CD14-positive monocyte (primary cell): ENCODE measurements around the gene NUP43. TPM values are rescaled to one million over a fixed set of nuclear protein-coding genes. Genes with fewer than 3 reads are reported as not detected.

ENCODE experiments used
- DNase-seq, 3 donors: peaks; one replicate each; pipeline ENCODE4 v3.0.0-alpha.2; 2011 to 2022
- H2AFZ ChIP-seq: 2 replicates; pipeline ENCODE4 v1.6.0; 2012; ENCODE audit warnings: mild to moderate bottlenecking, low read depth, low read length, inconsistent platforms; ENCODE audit not compliant: insufficient read depth, poor library complexity, severe bottlenecking
- H3K27ac ChIP-seq, 2 donors: 1 replicate in 1 of 2; 2 replicates in 1 of 2; pipeline ENCODE4 v1.5.1; 2012 to 2013; ENCODE audit warnings: low read length in 2 of 2, control low read depth in 1 of 2, inconsistent platforms in 1 of 2, low read depth in 1 of 2, mild to moderate bottlenecking in 1 of 2
- H3K27me3 ChIP-seq, 2 donors: one replicate each; pipeline versions ENCODE4 v1.6.0 to v1.6.1; 2011 to 2013; ENCODE audit warnings: low read length in 2 of 2; ENCODE audit not compliant: control insufficient read depth in 2 of 2, insufficient read depth in 2 of 2
- H3K36me3 ChIP-seq, 2 donors: replicated peaks in 1 of 2; 1 replicate in 1 of 2; 2 replicates in 1 of 2; pipeline versions ENCODE4 v1.5.1 to v1.6.1; 2012 to 2013; ENCODE audit warnings: low read length in 2 of 2, control low read depth in 1 of 2, inconsistent platforms in 1 of 2, mild to moderate bottlenecking in 1 of 2; ENCODE audit not compliant: insufficient read depth in 2 of 2, control insufficient read depth in 1 of 2
- H3K4me1 ChIP-seq, 2 donors: 1 replicate in 1 of 2; 2 replicates in 1 of 2; pipeline versions ENCODE4 v1.5.1 to v1.6.1; 2012 to 2013; ENCODE audit warnings: low read length in 2 of 2, control low read depth in 1 of 2, inconsistent platforms in 1 of 2, mild to moderate bottlenecking in 1 of 2, moderate library complexity in 1 of 2; ENCODE audit not compliant: insufficient read depth in 2 of 2, control insufficient read depth in 1 of 2
- H3K4me2 ChIP-seq: replicated peaks from 2 replicates; pipeline ENCODE3; 2012; ENCODE audit warnings: low read length, moderate library complexity, mild to moderate bottlenecking; ENCODE audit not compliant: poor library complexity, severe bottlenecking; ENCODE audit errors: extremely low read depth
- H3K4me3 ChIP-seq, 3 experiments: fragments of 200-600 bp in 1 of 3; sonication (generic) in 1 of 3; replicated peaks in 1 of 3; 1 replicate in 2 of 3; 2 replicates in 1 of 3; pipeline ENCODE4 v1.5.1; 2011 to 2013; ENCODE audit warnings: low read length in 3 of 3, mild to moderate bottlenecking in 3 of 3, control low read depth in 2 of 3, low read depth in 2 of 3, inconsistent platforms in 1 of 3, moderate library complexity in 1 of 3
- H3K79me2 ChIP-seq: 2 replicates; pipeline ENCODE4 v1.6.0; 2012; ENCODE audit warnings: mild to moderate bottlenecking, control low read depth, inconsistent platforms, low read length, moderate library complexity; ENCODE audit not compliant: insufficient read depth
- H3K9ac ChIP-seq: 2 replicates; pipeline ENCODE4 v1.6.0; 2017; ENCODE audit warnings: low read length, mild to moderate bottlenecking; ENCODE audit not compliant: insufficient read depth, poor library complexity, severe bottlenecking
- H3K9me3 ChIP-seq, 2 donors: replicated peaks in 1 of 2; 1 replicate in 1 of 2; 2 replicates in 1 of 2; pipeline versions ENCODE4 v1.5.1 to v1.6.1; 2012 to 2013; ENCODE audit warnings: low read length in 2 of 2, control low read depth in 1 of 2; ENCODE audit not compliant: control insufficient read depth in 1 of 2, insufficient read depth in 1 of 2
- H4K20me1 ChIP-seq: 2 replicates; pipeline ENCODE4 v1.6.0; 2012; ENCODE audit warnings: mild to moderate bottlenecking, low read length, control low read depth, moderate library complexity; ENCODE audit not compliant: insufficient read depth
- H3K27ac Mint-ChIP-seq, 7 donors: one replicate each; pipeline ENCODE4 v1.8.0; 2020; ENCODE audit warnings: mild to moderate bottlenecking in 7 of 7, mixed read lengths in 7 of 7, moderate library complexity in 6 of 7, inconsistent platforms in 2 of 7
- H3K27me3 Mint-ChIP-seq, 3 donors: one replicate each; pipeline ENCODE4 v1.8.0; 2021 to 2022; ENCODE audit warnings: low read depth in 3 of 3, mild to moderate bottlenecking in 3 of 3, mixed read lengths in 3 of 3, moderate library complexity in 3 of 3, inconsistent platforms in 1 of 3
- H3K36me3 Mint-ChIP-seq, 2 donors: one replicate each; pipeline ENCODE4 v1.8.0; 2020; ENCODE audit warnings: mixed read lengths in 2 of 2, inconsistent platforms in 1 of 2, mild to moderate bottlenecking in 1 of 2
- H3K4me1 Mint-ChIP-seq: one replicate; pipeline ENCODE4 v1.8.0; 2020; ENCODE audit warnings: mild to moderate bottlenecking, mixed read lengths
- H3K4me3 Mint-ChIP-seq, 2 donors: one replicate each; pipeline ENCODE4 v1.8.0; 2020; ENCODE audit warnings: mild to moderate bottlenecking in 2 of 2, mixed read lengths in 2 of 2, moderate library complexity in 1 of 2
- H3K9me3 Mint-ChIP-seq, 7 donors: one replicate each; pipeline ENCODE4 v1.8.0; 2020 to 2022; ENCODE audit warnings: mixed read lengths in 7 of 7, mild to moderate bottlenecking in 6 of 7, moderate library complexity in 6 of 7, inconsistent platforms in 2 of 7
- WGBS: methylation state at CpG from one replicate; pipeline ENCODE4 v1.1.5; 2013; ENCODE audit warnings: missing lambda C conversion rate; ENCODE audit not compliant: insufficient coverage; 5-methylcytosine and 5-hydroxymethylcytosine counted together
- intact Hi-C, 2 donors: fragments of 100-400 bp; cut with micrococcal nuclease; formaldehyde crosslinking; loops; one replicate each; pipeline versions ENCODE4 v1.15.0 to v1.15.1; 2023
- polyA plus RNA-seq, 3 donors: library from polyadenylated mRNA; depleted of rRNA in 1 of 3; unstranded in 2 of 3; stranded (reverse) in 1 of 3; fragments of 300-500 nt in 2 of 3; fragments of >200 nt in 1 of 3; fragmentation: Illumina TruSeq in 2 of 3; gene quantifications; 1 replicate in 2 of 3; 2 replicates in 1 of 3; pipeline ENCODE4 v1.2.3, GENCODE V29; 2012 to 2021
- TF ChIP-seq, protein P1 (sequence below): fragments of 200-600 bp; IDR thresholded peaks from one replicate; pipeline ENCODE4 v1.8.0; 2022; ENCODE audit warnings: antibody characterized with exemption, mild to moderate bottlenecking

The NUP43 gene
- polyA plus RNA-seq, 3 donors, result 4.5 to 7.2 (median 6.9) TPM

DNA sequence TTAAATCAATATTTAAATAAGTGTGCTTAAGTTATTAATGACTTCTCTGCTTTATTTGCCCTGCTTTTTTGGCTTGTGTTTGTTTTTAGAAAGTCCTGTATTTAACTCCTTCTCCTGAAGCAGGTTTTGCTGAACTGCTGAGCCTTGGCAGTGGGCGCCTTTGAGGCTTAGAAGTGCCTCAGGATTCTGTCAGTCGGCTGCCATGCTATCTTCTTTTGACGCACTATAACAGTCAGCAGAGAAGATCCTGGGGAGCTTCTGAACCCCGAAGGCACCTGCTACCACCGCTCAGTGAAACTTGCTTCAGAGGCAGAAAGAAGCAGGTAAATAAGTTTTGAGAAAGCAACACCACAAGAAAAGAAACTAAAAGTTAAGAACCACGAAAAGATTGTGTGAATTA is 25.6 kb upstream of the NUP43 start:
- no peaks in the 10 kb centered on the region for H3K27me3 ChIP-seq
- Mint-ChIP-seq H3K36me3 (peaks cover 37 to 82% of the 10 kb centered on the region in 2 donors), H3K27me3 (no peaks in the 10 kb centered on the region), H3K4me3 (no peak overlapping the region), H3K27ac (peak overlapping the region in 3 of 7 donors; percentile 63 to 78 (median 66)), H3K9me3 (no peaks in the 10 kb centered on the region), H3K4me1 (peaks cover 3% of the 10 kb centered on the region)
- peaks cover 64 to 91% of the 10 kb centered on the region in 2 donors for H3K36me3 ChIP-seq
- peaks cover 73% of the 10 kb centered on the region for H4K20me1 ChIP-seq
- no peak overlapping the region for H3K4me3 ChIP-seq
- no peak overlapping the region for H3K27ac ChIP-seq
- H2AFZ ChIP-seq, result no peak overlapping the region
- H3K79me2 ChIP-seq, result peaks cover 84% of the 10 kb centered on the region
- H3K9me3 ChIP-seq, result no peaks in the 10 kb centered on the region
- WGBS, result 100% methylated on average over 2 of the region's 6 CpGs
- no peak overlapping the region for H3K9ac ChIP-seq
- TF ChIP-seq, protein P1, sequence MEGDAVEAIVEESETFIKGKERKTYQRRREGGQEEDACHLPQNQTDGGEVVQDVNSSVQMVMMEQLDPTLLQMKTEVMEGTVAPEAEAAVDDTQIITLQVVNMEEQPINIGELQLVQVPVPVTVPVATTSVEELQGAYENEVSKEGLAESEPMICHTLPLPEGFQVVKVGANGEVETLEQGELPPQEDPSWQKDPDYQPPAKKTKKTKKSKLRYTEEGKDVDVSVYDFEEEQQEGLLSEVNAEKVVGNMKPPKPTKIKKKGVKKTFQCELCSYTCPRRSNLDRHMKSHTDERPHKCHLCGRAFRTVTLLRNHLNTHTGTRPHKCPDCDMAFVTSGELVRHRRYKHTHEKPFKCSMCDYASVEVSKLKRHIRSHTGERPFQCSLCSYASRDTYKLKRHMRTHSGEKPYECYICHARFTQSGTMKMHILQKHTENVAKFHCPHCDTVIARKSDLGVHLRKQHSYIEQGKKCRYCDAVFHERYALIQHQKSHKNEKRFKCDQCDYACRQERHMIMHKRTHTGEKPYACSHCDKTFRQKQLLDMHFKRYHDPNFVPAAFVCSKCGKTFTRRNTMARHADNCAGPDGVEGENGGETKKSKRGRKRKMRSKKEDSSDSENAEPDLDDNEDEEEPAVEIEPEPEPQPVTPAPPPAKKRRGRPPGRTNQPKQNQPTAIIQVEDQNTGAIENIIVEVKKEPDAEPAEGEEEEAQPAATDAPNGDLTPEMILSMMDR, result no peak
- intact Hi-C loops, result loop anchor here in 1 of 2 donors (10.0 kb wide), 1 partner anchor 47 kb away; no protein-coding TSS in a partner anchor
- H3K4me1 ChIP-seq, result peaks cover 0 to 2% of the 10 kb centered on the region in 2 donors
- no peak overlapping the region for H3K4me2 ChIP-seq
- no peak for DNase-seq

DNA sequence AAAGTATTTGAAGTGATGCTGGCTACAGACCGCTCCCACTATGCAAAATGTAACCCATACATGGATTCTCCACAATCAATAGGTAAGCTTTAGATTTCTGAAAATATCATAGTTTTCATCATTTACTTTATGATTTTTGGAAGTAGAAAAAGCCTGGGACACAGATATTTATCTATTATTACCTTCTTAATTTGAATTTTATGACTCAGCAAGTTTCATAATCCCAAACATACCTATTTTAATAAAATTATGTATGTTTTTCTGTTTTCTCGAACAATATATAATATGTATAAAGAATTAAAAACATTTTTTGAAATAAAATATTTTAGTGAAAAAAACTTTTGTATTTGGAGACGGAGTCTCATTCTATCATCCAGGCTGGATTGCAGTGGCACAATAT is 24.9 kb upstream of the NUP43 start:
- Histone ChIP-seq H3K4me1 (peaks cover 7 to 9% of the 10 kb centered on the region in 2 donors), H3K79me2 (peaks cover 84% of the 10 kb centered on the region), H3K4me2 (no peak overlapping the region), H3K9ac (no peak overlapping the region), H3K27ac (no peak overlapping the region), H3K9me3 (no peaks in the 10 kb centered on the region), H4K20me1 (peaks cover 74% of the 10 kb centered on the region), H3K36me3 (peaks cover 56 to 89% of the 10 kb centered on the region in 2 donors), H2AFZ (no peak overlapping the region), H3K27me3 (no peaks in the 10 kb centered on the region), H3K4me3 (no peak overlapping the region)
- H3K4me3 Mint-ChIP-seq, result no peak overlapping the region
- intact Hi-C loops, result loop anchor here in 1 of 2 donors (10.0 kb wide), 1 partner anchor 46 kb away; no protein-coding TSS in a partner anchor
- no peak for DNase-seq
- WGBS, result 100% methylated on average over 1 of the region's 3 CpGs
- H3K4me1 Mint-ChIP-seq, result peaks cover 9% of the 10 kb centered on the region
- peaks cover 0 to 1% (median 0%) of the 10 kb centered on the region in 7 donors for H3K9me3 Mint-ChIP-seq
- peaks cover 34 to 77% of the 10 kb centered on the region in 2 donors for H3K36me3 Mint-ChIP-seq
- H3K27ac Mint-ChIP-seq, result peak overlapping the region in 1 of 7 donors; percentile 9
- TF ChIP-seq, protein P1, result no peak
- no peaks in the 10 kb centered on the region for H3K27me3 Mint-ChIP-seq
